PFSK-1 (cell line): Measurements from ENCODE around the gene GRIN1.

Source experiments
- FOXP2 ChIP-seq: optimal IDR thresholded peaks from 2 replicates; pipeline ENCODE3; 2011; ENCODE audit warnings: borderline replicate concordance, control low read depth, inconsistent platforms; ENCODE audit not compliant: insufficient read depth; ENCODE audit errors: extremely low read length, extremely low read depth
- POLR2AphosphoS5 ChIP-seq: IDR thresholded peaks from 2 replicates; pipeline ENCODE4 v1.6.1; 2012; ENCODE audit warnings: low read depth, mild to moderate bottlenecking, control low read depth, low read length, moderate library complexity
- REST ChIP-seq, 2 experiments: IDR thresholded peaks; 2 replicates each; pipeline versions ENCODE4 v1.6.1 to v1.8.0; 2011 to 2012; ENCODE audit warnings: low read depth in 2 of 2, low read length in 2 of 2, control low read depth in 1 of 2, inconsistent platforms in 1 of 2, mild to moderate bottlenecking in 1 of 2, moderate library complexity in 1 of 2; ENCODE audit not compliant: insufficient read depth in 1 of 2
- SIN3A ChIP-seq: IDR thresholded peaks from 2 replicates; pipeline ENCODE4 v1.6.1; 2012; ENCODE audit warnings: mild to moderate bottlenecking, low read length, moderate library complexity, borderline replicate concordance; ENCODE audit not compliant: insufficient read depth
- TAF1 ChIP-seq: IDR thresholded peaks from 2 replicates; pipeline ENCODE4 v1.6.1; 2012; ENCODE audit warnings: low read length, control low read depth, borderline replicate concordance; ENCODE audit not compliant: insufficient read depth

Gene GRIN1

GRCh38 chr9:137147793-137148160 lies 8.8 kb downstream of the GRIN1 start:
- TF ChIP-seq FOXP2: no peak
- TF ChIP-seq TAF1: no peak
- TF ChIP-seq POLR2AphosphoS5: no peak
- TF ChIP-seq SIN3A: no peak
- no peak for TF ChIP-seq REST (IDR thresholded peaks at IDR 0.05; ENCODE audit: insufficient read depth in 1 of 2, low read depth in 2 of 2, low read length in 2 of 2)

GRCh38 chr9:137148242-137148641 lies 9.3 kb downstream of the GRIN1 start:
- no peak for TF ChIP-seq TAF1
- TF ChIP-seq POLR2AphosphoS5: no peak
- no peak for TF ChIP-seq SIN3A
- TF ChIP-seq REST (IDR thresholded peaks at IDR 0.05; ENCODE audit: insufficient read depth in 1 of 2, low read depth in 2 of 2, low read length in 2 of 2): no peak
- no peak for TF ChIP-seq FOXP2

GRCh38 chr9:137148661-137149060 lies 9.7 kb downstream of the GRIN1 start:
- TF ChIP-seq FOXP2 (no peak), TAF1 (no peak), SIN3A (no peak), POLR2AphosphoS5 (no peak), REST (IDR thresholded peaks at IDR 0.05; ENCODE audit: insufficient read depth in 1 of 2, low read depth in 2 of 2, low read length in 2 of 2) (no peak)

GRCh38 chr9:137149363-137149762 lies 10.4 kb downstream of the GRIN1 start:
- TF ChIP-seq TAF1: no peak
- no peak for TF ChIP-seq SIN3A
- no peak for TF ChIP-seq FOXP2
- TF ChIP-seq REST (IDR thresholded peaks at IDR 0.05; ENCODE audit: insufficient read depth in 1 of 2, low read depth in 2 of 2, low read length in 2 of 2): no peak
- TF ChIP-seq POLR2AphosphoS5: no peak

GRCh38 chr9:137149942-137150616 lies 11.1 kb downstream of the GRIN1 start:
- no peak for TF ChIP-seq TAF1
- TF ChIP-seq FOXP2: no peak
